Retinal pigment epithelial cell (primary cell): Measurements from ENCODE around the gene RTP3.

ENCODE experiments used
- DNase-seq: peaks from one replicate; pipeline ENCODE4 v3.0.0-alpha.2; 2010; ENCODE audit warnings: low read depth
- H3K4me3 ChIP-seq: 2 replicates; pipeline ENCODE4 v1.5.1; 2011; ENCODE audit warnings: mild to moderate bottlenecking, low read length, control low read depth, moderate library complexity
- TF ChIP-seq, protein P1 (sequence below): conservative IDR thresholded peaks from 2 replicates; pipeline ENCODE4 v1.5.1; 2011; ENCODE audit warnings: low read depth, low read length, control low read depth, inconsistent platforms

Gene RTP3

DNA sequence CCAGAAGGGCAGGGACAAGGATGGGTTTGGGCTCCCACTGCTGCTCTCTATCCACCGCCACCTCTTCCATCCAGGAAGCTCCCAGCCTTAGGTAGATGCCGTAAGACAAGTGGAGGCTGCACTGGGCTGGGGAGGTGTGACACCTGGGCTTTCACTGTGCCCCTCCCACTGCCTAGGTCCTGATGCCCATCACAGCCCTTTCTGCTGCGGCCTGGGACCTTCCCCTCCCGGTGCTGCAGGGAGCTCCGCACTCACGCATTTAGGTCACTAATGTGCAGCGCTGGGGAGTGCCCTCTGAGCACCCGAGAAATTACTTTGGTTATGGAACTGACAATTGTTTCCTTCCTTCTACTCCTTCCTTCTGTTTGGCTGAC lies 33.9 kb upstream of the RTP3 start:
- DNase-seq = no peak
- no peak overlapping the region for H3K4me3 ChIP-seq
- TF ChIP-seq, protein P1, sequence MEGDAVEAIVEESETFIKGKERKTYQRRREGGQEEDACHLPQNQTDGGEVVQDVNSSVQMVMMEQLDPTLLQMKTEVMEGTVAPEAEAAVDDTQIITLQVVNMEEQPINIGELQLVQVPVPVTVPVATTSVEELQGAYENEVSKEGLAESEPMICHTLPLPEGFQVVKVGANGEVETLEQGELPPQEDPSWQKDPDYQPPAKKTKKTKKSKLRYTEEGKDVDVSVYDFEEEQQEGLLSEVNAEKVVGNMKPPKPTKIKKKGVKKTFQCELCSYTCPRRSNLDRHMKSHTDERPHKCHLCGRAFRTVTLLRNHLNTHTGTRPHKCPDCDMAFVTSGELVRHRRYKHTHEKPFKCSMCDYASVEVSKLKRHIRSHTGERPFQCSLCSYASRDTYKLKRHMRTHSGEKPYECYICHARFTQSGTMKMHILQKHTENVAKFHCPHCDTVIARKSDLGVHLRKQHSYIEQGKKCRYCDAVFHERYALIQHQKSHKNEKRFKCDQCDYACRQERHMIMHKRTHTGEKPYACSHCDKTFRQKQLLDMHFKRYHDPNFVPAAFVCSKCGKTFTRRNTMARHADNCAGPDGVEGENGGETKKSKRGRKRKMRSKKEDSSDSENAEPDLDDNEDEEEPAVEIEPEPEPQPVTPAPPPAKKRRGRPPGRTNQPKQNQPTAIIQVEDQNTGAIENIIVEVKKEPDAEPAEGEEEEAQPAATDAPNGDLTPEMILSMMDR = no peak

DNA sequence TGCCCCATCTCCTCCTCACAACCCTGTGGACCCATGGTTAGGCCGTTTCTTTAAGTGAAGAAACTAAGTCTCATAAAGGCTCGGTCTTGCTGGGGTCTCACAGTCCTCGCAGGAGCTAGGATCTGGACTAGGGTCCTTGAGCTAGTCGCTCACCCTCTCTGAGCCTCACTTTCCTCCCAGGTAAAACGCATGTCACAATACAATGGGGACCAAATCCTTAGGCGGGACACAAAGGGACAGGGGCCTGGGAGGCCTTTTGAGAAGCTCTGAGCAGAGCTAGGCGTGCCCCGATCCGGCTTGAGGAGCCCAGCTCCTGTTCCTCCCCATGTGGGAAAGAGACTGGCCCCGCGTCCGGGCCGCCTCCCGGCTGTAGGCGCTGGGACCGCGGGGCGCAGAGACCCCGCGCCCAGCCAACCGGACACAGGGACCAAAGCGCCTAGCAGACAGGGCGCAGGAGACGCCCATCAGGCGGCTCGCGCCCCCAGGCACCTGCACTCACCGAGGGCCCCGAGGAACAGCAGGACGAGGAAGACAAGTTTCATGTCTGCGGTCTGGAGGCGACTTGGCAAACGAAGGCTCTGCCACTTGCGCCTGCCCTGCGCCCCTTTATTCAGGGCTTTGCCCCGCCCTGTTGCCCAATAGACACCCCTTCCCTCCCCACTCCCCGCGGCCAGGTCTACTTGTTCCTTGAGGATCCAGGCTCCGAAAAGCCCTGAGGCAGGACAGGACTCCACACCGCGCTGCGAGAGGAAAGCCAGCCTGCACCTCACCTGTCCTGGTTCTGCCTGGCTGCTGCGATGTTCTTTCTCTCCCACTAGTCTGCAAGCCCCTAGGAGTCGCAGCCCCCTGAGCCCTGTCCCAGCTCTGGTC lies 33.2 kb upstream of the RTP3 start, which contains the start of gene LTF:
Gene LTF, minus strand, starts transcription at position 580 of the 870 bp plus-strand sequence. Its CDS starts 38 bp downstream, at position 542.
- no peak within 1 kb of the TSS for H3K4me3 ChIP-seq
- no peak for DNase-seq
- TF ChIP-seq, protein P1 = no peak

DNA sequence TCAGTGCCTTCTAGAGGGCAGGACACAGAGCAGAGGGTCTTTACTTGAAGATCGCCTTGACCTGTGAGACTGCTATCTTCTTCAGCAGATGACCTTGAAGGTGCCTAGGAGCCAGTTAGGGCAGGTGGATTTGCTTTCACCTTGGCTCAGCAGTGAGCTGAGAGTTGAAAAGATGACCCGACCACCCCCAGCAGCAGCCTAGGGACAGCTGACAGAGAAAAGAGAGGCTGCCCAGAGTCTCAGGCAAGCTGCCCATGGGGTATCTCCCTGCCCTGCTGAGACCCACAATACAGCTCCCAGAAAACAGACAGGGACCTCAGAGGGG lies 32.6 kb upstream of the RTP3 start:
- TF ChIP-seq, protein P1 = no peak
- no peak overlapping the region for H3K4me3 ChIP-seq
- DNase-seq = no peak

DNA sequence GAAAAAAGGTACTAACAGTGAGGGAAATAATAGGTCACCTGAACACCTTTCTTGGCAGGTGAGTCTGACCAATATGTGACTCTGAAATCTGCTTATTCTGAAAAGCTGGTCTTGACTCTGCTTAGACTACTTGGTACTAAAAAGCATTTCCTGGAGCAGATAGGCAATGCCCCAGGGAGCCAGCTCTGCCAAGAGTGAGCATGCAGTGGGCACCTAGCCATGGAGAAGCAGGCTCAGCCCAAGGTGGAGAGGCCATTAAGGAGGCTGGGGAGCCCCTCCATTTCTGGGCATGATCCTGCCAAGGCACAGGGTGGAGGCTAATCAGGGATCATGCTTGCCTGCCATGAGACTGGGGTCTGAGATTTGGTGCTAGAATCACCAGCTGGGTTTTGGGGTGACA lies 31.5 kb upstream of the RTP3 start:
- no peak for DNase-seq
- no peak overlapping the region for H3K4me3 ChIP-seq
- TF ChIP-seq, protein P1 = no peak

DNA sequence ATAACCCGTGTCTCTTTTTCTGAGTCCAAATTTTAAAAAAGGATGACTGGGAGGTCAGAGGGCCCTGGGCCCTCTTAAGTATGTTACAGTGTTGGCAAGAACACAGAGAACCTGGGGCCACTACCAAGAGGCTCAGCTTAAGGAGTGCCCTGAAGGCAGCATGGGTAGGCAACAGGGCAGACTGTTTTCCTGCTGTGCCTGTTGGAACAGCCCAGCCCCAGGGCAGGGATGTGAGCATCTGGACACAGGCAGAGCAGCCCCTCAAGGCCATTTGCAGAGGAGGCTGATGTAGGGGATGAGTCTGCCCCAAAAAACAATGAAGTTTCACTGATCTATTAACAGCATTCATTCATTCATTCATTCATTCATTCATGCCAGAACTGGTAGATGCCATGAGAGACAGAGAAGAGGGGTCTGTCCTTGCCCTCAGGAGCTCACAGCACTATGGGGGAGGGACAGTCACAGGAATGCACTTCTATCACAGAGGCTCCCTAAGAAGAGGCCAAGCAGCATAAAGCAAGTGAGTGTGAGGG lies 30.8 kb upstream of the RTP3 start:
- no peak overlapping the region for H3K4me3 ChIP-seq
- TF ChIP-seq, protein P1 = no peak
- no peak for DNase-seq

DNA sequence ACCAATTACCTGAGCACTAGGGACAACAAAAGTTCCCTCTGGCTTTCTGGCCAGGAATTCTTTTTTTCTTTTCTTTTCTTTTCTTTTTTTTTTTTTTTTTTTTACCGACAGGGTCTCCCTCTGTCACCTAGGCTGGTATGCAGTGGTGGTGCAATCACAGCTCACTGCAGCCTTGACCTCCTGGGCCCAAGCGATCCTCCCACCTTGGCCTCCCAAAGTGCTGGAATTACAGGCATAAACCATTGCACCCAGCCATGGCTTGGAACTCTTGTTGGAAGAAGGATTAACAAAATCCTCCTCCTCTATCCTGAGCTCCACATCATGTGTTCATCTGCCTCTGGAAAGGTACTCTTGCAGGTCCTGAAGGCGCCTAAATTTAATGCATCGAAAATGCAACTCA lies 30.2 kb upstream of the RTP3 start:
- H3K4me3 ChIP-seq = no peak overlapping the region
- no peak for DNase-seq

More for the DNA sequence above, 30.2 kb upstream of the RTP3 start:
- TF ChIP-seq, protein P1 = no peak
